ENCODE results near the gene MAST4. TPM values are rescaled to one million over a fixed set of nuclear protein-coding genes. Genes with fewer than 3 reads are reported as not detected.

Gene MAST4
- total and polyA plus RNA-seq, 2 of the 4 experiments (the other 2 are of a cell fraction) = 4.8 to 6.8 TPM

DNA sequence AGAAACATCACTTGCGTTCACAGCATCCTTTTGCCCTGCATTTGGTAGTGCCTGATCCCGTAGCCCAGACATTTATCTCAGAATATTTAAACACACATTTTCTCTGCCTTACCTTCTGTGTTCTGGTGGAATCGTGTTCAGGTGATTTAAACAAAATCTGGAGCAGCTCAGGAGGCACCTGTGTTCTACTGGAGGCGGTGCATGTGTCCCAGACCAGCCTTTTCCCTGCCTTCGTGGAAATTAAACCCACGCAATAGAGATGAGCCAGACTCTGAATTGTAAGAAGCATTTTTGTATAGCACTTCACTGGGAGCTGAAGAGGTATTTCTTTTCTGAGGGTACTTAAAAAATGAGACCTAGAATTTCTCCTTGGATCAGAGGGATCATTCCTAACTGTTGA lies 212.5 kb downstream of the MAST4 start:
- H3K27me3 ChIP-seq (ENCODE audit: control insufficient read depth, insufficient read depth, low read length) = peaks cover 14% of the 10 kb centered on the region
- H4K91ac ChIP-seq (ENCODE audit: insufficient read depth, low read depth, low read length) = no peak overlapping the region
- H3K4me2 ChIP-seq (ENCODE audit: low read depth, low read length) = no peak overlapping the region
- no peaks in the 10 kb centered on the region for H3K9me3 ChIP-seq (ENCODE audit: control insufficient read depth, insufficient read depth, low read length)
- no peak overlapping the region for H2BK20ac ChIP-seq (ENCODE audit: low read depth, low read length)
- no peak overlapping the region for H2AK9ac ChIP-seq (replicated peaks; ENCODE audit: low read depth, low read length, poor library complexity)
- H3K4me1 ChIP-seq (ENCODE audit: control insufficient read depth, insufficient read depth, low read length) = no peaks in the 10 kb centered on the region
- H4K5ac ChIP-seq (ENCODE audit: low read depth, low read length) = no peak overlapping the region
- intact Hi-C loops (cut with micrococcal nuclease) = loop anchor here (10.0 kb wide), 1 partner anchor 1446 kb away; no protein-coding TSS in a partner anchor
- BruUV-seq (replicated peaks) = no TSS peak
- no peak overlapping the region for H2BK15ac ChIP-seq (ENCODE audit: low read depth, low read length)
- 64% methylated on average over 4 of the region's 6 CpGs; no CpG with 5 or more reads in 1 of the 2 experiments for WGBS, 2 experiments (ENCODE audit: extremely low coverage in 2 of 2, insufficient read length in 1 of 2)
- in situ Hi-C loops (cut with MboI; ENCODE audit: low sequenced_read_pairs) = loop anchor here (5.0 to 25.0 kb wide), 2 partner anchors 399 to 1454 kb away; no protein-coding TSS in a partner anchor
- H3K56ac ChIP-seq (ENCODE audit: extremely low read depth, insufficient read depth, low read length) = no peak overlapping the region
- no peaks in the 10 kb centered on the region for H3K79me1 ChIP-seq (ENCODE audit: low read depth in 1 of 2, low read length in 2 of 2)
- H3K36me3 ChIP-seq (ENCODE audit: control insufficient read depth, insufficient read depth, low read length) = no peaks in the 10 kb centered on the region
- no peak overlapping the region for H3K4me3 ChIP-seq (ENCODE audit: insufficient read depth, low read depth, low read length)
- H2BK120ac ChIP-seq (ENCODE audit: low read depth, low read length) = no peak overlapping the region
- no peak overlapping the region for H4K8ac ChIP-seq (ENCODE audit: low read depth in 2 of 2, low read length in 2 of 2)
- no peak overlapping the region for H2BK5ac ChIP-seq (ENCODE audit: low read depth, low read length, poor library complexity, severe bottlenecking)
- no peak for DNase-seq
- dilution Hi-C loops (cut with HindIII; ENCODE audit: low sequenced_read_pairs, unreplicated experiment) = no loop called here
- no peak overlapping the region for H2AK5ac ChIP-seq (ENCODE audit: low read depth, low read length)
- TF ChIP-seq CHD1 (IDR thresholded peaks at IDR 0.05; ENCODE audit: low read depth, low read length) (no peak), POLR2A (IDR thresholded peaks at IDR 0.05; ENCODE audit: low read depth, low read length) (no peak), RFX5 (IDR thresholded peaks at IDR 0.05; ENCODE audit: low read depth, low read length) (no peak), RAD21 (IDR thresholded peaks at IDR 0.05; ENCODE audit: low read length) (no peak), FOS (IDR thresholded peaks at IDR 0.05; ENCODE audit: low read depth, low read length) (no peak)
- TF ChIP-seq, protein P1, sequence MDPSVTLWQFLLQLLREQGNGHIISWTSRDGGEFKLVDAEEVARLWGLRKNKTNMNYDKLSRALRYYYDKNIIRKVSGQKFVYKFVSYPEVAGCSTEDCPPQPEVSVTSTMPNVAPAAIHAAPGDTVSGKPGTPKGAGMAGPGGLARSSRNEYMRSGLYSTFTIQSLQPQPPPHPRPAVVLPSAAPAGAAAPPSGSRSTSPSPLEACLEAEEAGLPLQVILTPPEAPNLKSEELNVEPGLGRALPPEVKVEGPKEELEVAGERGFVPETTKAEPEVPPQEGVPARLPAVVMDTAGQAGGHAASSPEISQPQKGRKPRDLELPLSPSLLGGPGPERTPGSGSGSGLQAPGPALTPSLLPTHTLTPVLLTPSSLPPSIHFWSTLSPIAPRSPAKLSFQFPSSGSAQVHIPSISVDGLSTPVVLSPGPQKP (IDR thresholded peaks at IDR 0.05; ENCODE audit: borderline replicate concordance, low read depth, low read length) = no peak
- H2AFZ ChIP-seq (replicated peaks; ENCODE audit: low read length, poor library complexity) = no peak overlapping the region
- H4K20me1 ChIP-seq (ENCODE audit: insufficient read depth, low read length) = no peaks in the 10 kb centered on the region
- no peak overlapping the region for H3K18ac ChIP-seq (ENCODE audit: low read depth, low read length)
- ATAC-seq (ENCODE audit: low read depth) = no peak
- H3K9ac ChIP-seq (ENCODE audit: low read depth, low read length) = no peak overlapping the region
- H3K23ac ChIP-seq (ENCODE audit: low read depth, low read length) = no peak overlapping the region
- CTCF ChIA-PET = interaction anchor here (0.6 to 0.9 kb wide), 2 partner anchors 341 to 1318 kb away, joined by 3 to 4 read pairs; no protein-coding TSS in a partner anchor
- no peak overlapping the region for H3K14ac ChIP-seq (replicated peaks; ENCODE audit: low read depth, low read length)
- no peak overlapping the region for H3K27ac ChIP-seq (ENCODE audit: insufficient read depth, low read length)
- H3K4ac ChIP-seq (ENCODE audit: low read depth, low read length) = no peak overlapping the region
- no peaks in the 10 kb centered on the region for H3K9me1 ChIP-seq (ENCODE audit: insufficient read depth, low read length)
- POLR2A ChIA-PET (ENCODE audit: unreplicated experiment) = no interaction called here

Measured in IMR-90 (cell line).